GM12872 (cell line): ENCODE measurements around the gene ZBTB38.

ENCODE experiments used
- CTCF ChIP-seq: IDR thresholded peaks from 3 replicates; pipeline ENCODE4 v1.5.1; 2011; ENCODE audit warnings: low read depth, mild to moderate bottlenecking, low read length, moderate library complexity; ENCODE audit not compliant: insufficient read depth

Gene ZBTB38

GRCh38 chr3:141349711-141350110 is 18.6 kb upstream of the ZBTB38 start:
- no peak for TF ChIP-seq CTCF

GRCh38 chr3:141350666-141351065 is 17.6 kb upstream of the ZBTB38 start:
- no peak for TF ChIP-seq CTCF

GRCh38 chr3:141352262-141352984 is 15.9 kb upstream of the ZBTB38 start:
- no peak for TF ChIP-seq CTCF

- TF ChIP-seq CTCF: no peak
These were observed 14.4 kb upstream of the ZBTB38 start for GRCh38 chr3:141353652-141354495.

- no peak for TF ChIP-seq CTCF
These were observed 13.8 kb upstream of the ZBTB38 start for GRCh38 chr3:141354517-141354916.

GRCh38 chr3:141355242-141355641 is 13.1 kb upstream of the ZBTB38 start:
- no peak for TF ChIP-seq CTCF

GRCh38 chr3:141356046-141356445 is 12.3 kb upstream of the ZBTB38 start:
- no peak for TF ChIP-seq CTCF
